ENCODE results near the gene HYI.

The HYI gene

GRCh38 chr1:43440358-43440757 lies 13.4 kb downstream of the HYI start:
- H4K91ac ChIP-seq (ENCODE audit: low read depth, low read length, poor library complexity): no peak overlapping the region
- H3K23ac ChIP-seq (ENCODE audit: low read depth, low read length, poor library complexity): no peak overlapping the region
- peaks cover 26 to 79% of the 10 kb centered on the region in 2 donors for H3K36me3 ChIP-seq (replicated peaks in 1 of 2; ENCODE audit: control insufficient read depth in 2 of 2, insufficient read depth in 2 of 2, low read length in 2 of 2)
- H3K4me3 ChIP-seq (ENCODE audit: low read length in 2 of 2): no peak overlapping the region
- H3K4me1 ChIP-seq (ENCODE audit: control insufficient read depth in 2 of 2, insufficient read depth in 1 of 2, low read depth in 1 of 2, low read length in 2 of 2): peaks cover 10 to 20% of the 10 kb centered on the region in 2 donors
- no peak overlapping the region for H2BK120ac ChIP-seq (ENCODE audit: low read depth, low read length)
- no peaks in the 10 kb centered on the region for H3K79me1 ChIP-seq (ENCODE audit: low read depth, low read length)
- no peak overlapping the region for H3K14ac ChIP-seq (ENCODE audit: low read length)
- no peak overlapping the region for H3K27ac ChIP-seq (replicated peaks; ENCODE audit: low read length)
- no peak overlapping the region for H3K18ac ChIP-seq (ENCODE audit: low read length)
- no peak overlapping the region for H2AK5ac ChIP-seq (ENCODE audit: low read depth, low read length)
- no CpG with 5 or more reads among the region's 7 CpGs for WGBS, 2 donors (ENCODE audit: extremely low coverage in 2 of 2, insufficient read length in 2 of 2, insufficient replicate concordance in 1 of 2)
- H2AFZ ChIP-seq (ENCODE audit: low read length): no peak overlapping the region
- no peak for DNase-seq (ENCODE audit: low spot score)
- no peak overlapping the region for H2BK12ac ChIP-seq (ENCODE audit: low read length)
- no peak overlapping the region for H2BK5ac ChIP-seq (ENCODE audit: low read length)
- H4K8ac ChIP-seq (ENCODE audit: low read depth, low read length): no peak overlapping the region
- no peak overlapping the region for H3K4me2 ChIP-seq (ENCODE audit: insufficient read depth, low read length, poor library complexity, severe bottlenecking)
- no peaks in the 10 kb centered on the region for H3K9me3 ChIP-seq (replicated peaks in 1 of 2; ENCODE audit: control insufficient read depth in 2 of 2, insufficient read depth in 1 of 2, low read depth in 1 of 2, low read length in 2 of 2)
- no peak overlapping the region for H3K4ac ChIP-seq (ENCODE audit: low read length)
- H3K9ac ChIP-seq (ENCODE audit: low read depth, low read length, poor library complexity): no peak overlapping the region
- H3K27me3 ChIP-seq (ENCODE audit: control insufficient read depth in 3 of 3, insufficient read depth in 3 of 3, low read depth in 1 of 3, low read length in 3 of 3): no peaks in the 10 kb centered on the region
- no peak overlapping the region for H2BK15ac ChIP-seq (ENCODE audit: low read length)

GRCh38 chr1:43439781-43440180 lies 13.9 kb downstream of the HYI start:
- Histone ChIP-seq H2BK5ac (ENCODE audit: low read length) (no peak overlapping the region), H2BK15ac (ENCODE audit: low read length) (no peak overlapping the region), H2BK120ac (ENCODE audit: low read depth, low read length) (no peak overlapping the region), H3K14ac (ENCODE audit: low read length) (no peak overlapping the region), H3K27ac (replicated peaks; ENCODE audit: low read length) (no peak overlapping the region), H3K27me3 (ENCODE audit: control insufficient read depth in 3 of 3, insufficient read depth in 3 of 3, low read depth in 1 of 3, low read length in 3 of 3) (no peaks in the 10 kb centered on the region), H3K4me2 (ENCODE audit: insufficient read depth, low read length, poor library complexity, severe bottlenecking) (no peak overlapping the region), H3K9me3 (replicated peaks in 1 of 2; ENCODE audit: control insufficient read depth in 2 of 2, insufficient read depth in 1 of 2, low read depth in 1 of 2, low read length in 2 of 2) (no peaks in the 10 kb centered on the region), H2AK5ac (ENCODE audit: low read depth, low read length) (no peak overlapping the region), H3K79me1 (ENCODE audit: low read depth, low read length) (no peaks in the 10 kb centered on the region), H3K9ac (ENCODE audit: low read depth, low read length, poor library complexity) (no peak overlapping the region), H3K4me1 (ENCODE audit: control insufficient read depth in 2 of 2, insufficient read depth in 1 of 2, low read depth in 1 of 2, low read length in 2 of 2) (peaks cover 10 to 22% of the 10 kb centered on the region in 2 donors), H3K23ac (ENCODE audit: low read depth, low read length, poor library complexity) (no peak overlapping the region), H2BK12ac (ENCODE audit: low read length) (no peak overlapping the region), H4K8ac (ENCODE audit: low read depth, low read length) (no peak overlapping the region), H2AFZ (ENCODE audit: low read length) (no peak overlapping the region), H3K36me3 (replicated peaks in 1 of 2; ENCODE audit: control insufficient read depth in 2 of 2, insufficient read depth in 2 of 2, low read length in 2 of 2) (peaks cover 29 to 79% of the 10 kb centered on the region in 2 donors), H3K4ac (ENCODE audit: low read length) (no peak overlapping the region), H3K18ac (ENCODE audit: low read length) (no peak overlapping the region), H3K4me3 (ENCODE audit: low read length in 2 of 2) (no peak overlapping the region), H4K91ac (ENCODE audit: low read depth, low read length, poor library complexity) (no peak overlapping the region)
- DNase-seq (ENCODE audit: low spot score): no peak
- no CpG with 5 or more reads among the region's 7 CpGs for WGBS, 2 donors (ENCODE audit: extremely low coverage in 2 of 2, insufficient read length in 2 of 2, insufficient replicate concordance in 1 of 2)

GRCh38 chr1:43438953-43439581 lies 14.7 kb downstream of the HYI start:
- Histone ChIP-seq H3K27ac (replicated peaks; ENCODE audit: low read length) (no peak overlapping the region), H3K14ac (ENCODE audit: low read length) (peak overlapping the region; percentile 56), H3K27me3 (ENCODE audit: control insufficient read depth in 3 of 3, insufficient read depth in 3 of 3, low read depth in 1 of 3, low read length in 3 of 3) (no peaks in the 10 kb centered on the region), H2BK5ac (ENCODE audit: low read length) (no peak overlapping the region), H2BK15ac (ENCODE audit: low read length) (no peak overlapping the region), H3K36me3 (replicated peaks in 1 of 2; ENCODE audit: control insufficient read depth in 2 of 2, insufficient read depth in 2 of 2, low read length in 2 of 2) (peaks cover 28 to 79% of the 10 kb centered on the region in 2 donors), H3K23ac (ENCODE audit: low read depth, low read length, poor library complexity) (no peak overlapping the region), H2BK12ac (ENCODE audit: low read length) (no peak overlapping the region), H3K79me1 (ENCODE audit: low read depth, low read length) (no peaks in the 10 kb centered on the region), H2BK120ac (ENCODE audit: low read depth, low read length) (no peak overlapping the region), H4K8ac (ENCODE audit: low read depth, low read length) (no peak overlapping the region), H3K18ac (ENCODE audit: low read length) (no peak overlapping the region), H3K4me1 (ENCODE audit: control insufficient read depth in 2 of 2, insufficient read depth in 1 of 2, low read depth in 1 of 2, low read length in 2 of 2) (peaks cover 6 to 22% of the 10 kb centered on the region in 2 donors), H4K91ac (ENCODE audit: low read depth, low read length, poor library complexity) (no peak overlapping the region), H2AK5ac (ENCODE audit: low read depth, low read length) (no peak overlapping the region), H2AFZ (ENCODE audit: low read length) (no peak overlapping the region), H3K9ac (ENCODE audit: low read depth, low read length, poor library complexity) (peak overlapping the region; percentile 46), H3K9me3 (replicated peaks in 1 of 2; ENCODE audit: control insufficient read depth in 2 of 2, insufficient read depth in 1 of 2, low read depth in 1 of 2, low read length in 2 of 2) (no peaks in the 10 kb centered on the region), H3K4me3 (ENCODE audit: low read length in 2 of 2) (no peak overlapping the region), H3K4me2 (ENCODE audit: insufficient read depth, low read length, poor library complexity, severe bottlenecking) (no peak overlapping the region), H3K4ac (ENCODE audit: low read length) (no peak overlapping the region)
- WGBS, 2 donors (ENCODE audit: extremely low coverage in 2 of 2, insufficient read length in 2 of 2, insufficient replicate concordance in 1 of 2): no CpG with 5 or more reads among the region's 10 CpGs
- DNase-seq (ENCODE audit: low spot score): no peak

- Histone ChIP-seq H3K36me3 (replicated peaks in 1 of 2; ENCODE audit: control insufficient read depth in 2 of 2, insufficient read depth in 2 of 2, low read length in 2 of 2) (peaks cover 29 to 79% of the 10 kb centered on the region in 2 donors), H2AFZ (ENCODE audit: low read length) (no peak overlapping the region), H2BK120ac (ENCODE audit: low read depth, low read length) (no peak overlapping the region), H3K4ac (ENCODE audit: low read length) (no peak overlapping the region), H2BK15ac (ENCODE audit: low read length) (no peak overlapping the region), H4K8ac (ENCODE audit: low read depth, low read length) (no peak overlapping the region), H3K4me2 (ENCODE audit: insufficient read depth, low read length, poor library complexity, severe bottlenecking) (no peak overlapping the region), H2BK5ac (ENCODE audit: low read length) (no peak overlapping the region), H3K79me1 (ENCODE audit: low read depth, low read length) (no peaks in the 10 kb centered on the region), H3K18ac (ENCODE audit: low read length) (no peak overlapping the region), H3K27ac (replicated peaks; ENCODE audit: low read length) (no peak overlapping the region), H3K23ac (ENCODE audit: low read depth, low read length, poor library complexity) (no peak overlapping the region), H4K91ac (ENCODE audit: low read depth, low read length, poor library complexity) (no peak overlapping the region), H3K9ac (ENCODE audit: low read depth, low read length, poor library complexity) (peak overlapping the region; percentile 10), H3K4me1 (ENCODE audit: control insufficient read depth in 2 of 2, insufficient read depth in 1 of 2, low read depth in 1 of 2, low read length in 2 of 2) (peaks cover 6 to 22% of the 10 kb centered on the region in 2 donors), H3K14ac (ENCODE audit: low read length) (peak overlapping the region; percentile 56), H2AK5ac (ENCODE audit: low read depth, low read length) (no peak overlapping the region), H2BK12ac (ENCODE audit: low read length) (no peak overlapping the region), H3K9me3 (replicated peaks in 1 of 2; ENCODE audit: control insufficient read depth in 2 of 2, insufficient read depth in 1 of 2, low read depth in 1 of 2, low read length in 2 of 2) (no peaks in the 10 kb centered on the region), H3K4me3 (ENCODE audit: low read length in 2 of 2) (no peak overlapping the region), H3K27me3 (ENCODE audit: control insufficient read depth in 3 of 3, insufficient read depth in 3 of 3, low read depth in 1 of 3, low read length in 3 of 3) (no peaks in the 10 kb centered on the region)
- no peak for DNase-seq (ENCODE audit: low spot score)
- no CpG with 5 or more reads among the region's 8 CpGs for WGBS, 2 donors (ENCODE audit: extremely low coverage in 2 of 2, insufficient read length in 2 of 2, insufficient replicate concordance in 1 of 2)
These were observed 15.2 kb downstream of the HYI start for GRCh38 chr1:43438576-43438952.

Measured in neuronal stem cell (in vitro differentiated cells).